ENCODE data around the gene RTN4R.

The RTN4R gene

GRCh38 chr22:20209761-20210250 is 58.3 kb downstream of the RTN4R start:
- H3K27me3 ChIP-seq (replicated peaks; ENCODE audit: control insufficient read depth, insufficient read depth, low read length): peaks cover 9% of the 10 kb centered on the region
- no peak for DNase-seq (ENCODE audit: low read depth)
- no peak overlapping the region for H3K9ac ChIP-seq (ENCODE audit: low read length)
- peaks cover 10% of the 10 kb centered on the region for H3K4me1 ChIP-seq (ENCODE audit: control insufficient read depth, insufficient read depth, low read length)
- no peaks in the 10 kb centered on the region for H3K36me3 ChIP-seq (ENCODE audit: control insufficient read depth, insufficient read depth, low read length, severe bottlenecking)
- no peak overlapping the region for H3K4me3 ChIP-seq (ENCODE audit: low read length)
- no peaks in the 10 kb centered on the region for H3K9me3 ChIP-seq (ENCODE audit: control insufficient read depth, low read length)

GRCh38 chr22:20208713-20209310 is 59.3 kb downstream of the RTN4R start:
- Histone ChIP-seq H3K4me1 (ENCODE audit: control insufficient read depth, insufficient read depth, low read length) (peaks cover 10% of the 10 kb centered on the region), H3K27me3 (replicated peaks; ENCODE audit: control insufficient read depth, insufficient read depth, low read length) (no peaks in the 10 kb centered on the region), H3K9ac (ENCODE audit: low read length) (no peak overlapping the region), H3K36me3 (ENCODE audit: control insufficient read depth, insufficient read depth, low read length, severe bottlenecking) (no peaks in the 10 kb centered on the region), H3K4me3 (ENCODE audit: low read length) (no peak overlapping the region), H3K9me3 (ENCODE audit: control insufficient read depth, low read length) (no peaks in the 10 kb centered on the region)
- DNase-seq (ENCODE audit: low read depth): no peak

GRCh38 chr22:20207277-20208025 is 60.7 kb downstream of the RTN4R start:
- Histone ChIP-seq H3K4me1 (ENCODE audit: control insufficient read depth, insufficient read depth, low read length) (peaks cover 16% of the 10 kb centered on the region), H3K4me3 (ENCODE audit: low read length) (peak overlapping the region; percentile 87), H3K9me3 (ENCODE audit: control insufficient read depth, low read length) (no peaks in the 10 kb centered on the region), H3K36me3 (ENCODE audit: control insufficient read depth, insufficient read depth, low read length, severe bottlenecking) (no peaks in the 10 kb centered on the region), H3K27me3 (replicated peaks; ENCODE audit: control insufficient read depth, insufficient read depth, low read length) (no peaks in the 10 kb centered on the region), H3K9ac (ENCODE audit: low read length) (peak overlapping the region; percentile 92)
- DNase-seq (ENCODE audit: low read depth): no peak

- H3K9ac ChIP-seq (ENCODE audit: low read length): peak overlapping the region; percentile 92
- peaks cover 16% of the 10 kb centered on the region for H3K4me1 ChIP-seq (ENCODE audit: control insufficient read depth, insufficient read depth, low read length)
- no peaks in the 10 kb centered on the region for H3K9me3 ChIP-seq (ENCODE audit: control insufficient read depth, low read length)
- H3K4me3 ChIP-seq (ENCODE audit: low read length): peak overlapping the region; percentile 87
- no peak for DNase-seq (ENCODE audit: low read depth)
- no peaks in the 10 kb centered on the region for H3K36me3 ChIP-seq (ENCODE audit: control insufficient read depth, insufficient read depth, low read length, severe bottlenecking)
- H3K27me3 ChIP-seq (replicated peaks; ENCODE audit: control insufficient read depth, insufficient read depth, low read length): no peaks in the 10 kb centered on the region
These were observed 61.4 kb downstream of the RTN4R start for GRCh38 chr22:20206709-20207215.

- Histone ChIP-seq H3K27me3 (replicated peaks; ENCODE audit: control insufficient read depth, insufficient read depth, low read length) (no peaks in the 10 kb centered on the region), H3K36me3 (ENCODE audit: control insufficient read depth, insufficient read depth, low read length, severe bottlenecking) (no peaks in the 10 kb centered on the region), H3K9me3 (ENCODE audit: control insufficient read depth, low read length) (no peaks in the 10 kb centered on the region), H3K4me1 (ENCODE audit: control insufficient read depth, insufficient read depth, low read length) (peaks cover 16% of the 10 kb centered on the region), H3K9ac (ENCODE audit: low read length) (peak overlapping the region; percentile 92), H3K4me3 (ENCODE audit: low read length) (peak overlapping the region; percentile 87)
- DNase-seq (ENCODE audit: low read depth): no peak
These were observed 62.0 kb downstream of the RTN4R start for GRCh38 chr22:20205964-20206708.

- Histone ChIP-seq H3K9ac (ENCODE audit: low read length) (no peak overlapping the region), H3K36me3 (ENCODE audit: control insufficient read depth, insufficient read depth, low read length, severe bottlenecking) (no peaks in the 10 kb centered on the region), H3K4me1 (ENCODE audit: control insufficient read depth, insufficient read depth, low read length) (peaks cover 16% of the 10 kb centered on the region), H3K9me3 (ENCODE audit: control insufficient read depth, low read length) (no peaks in the 10 kb centered on the region), H3K27me3 (replicated peaks; ENCODE audit: control insufficient read depth, insufficient read depth, low read length) (peaks cover 3% of the 10 kb centered on the region), H3K4me3 (ENCODE audit: low read length) (peak overlapping the region; percentile 87)
- no peak for DNase-seq (ENCODE audit: low read depth)
These were observed 62.6 kb downstream of the RTN4R start for GRCh38 chr22:20205464-20205963.

GRCh38 chr22:20204806-20205205 is 63.3 kb downstream of the RTN4R start:
- Histone ChIP-seq H3K9ac (ENCODE audit: low read length) (no peak overlapping the region), H3K9me3 (ENCODE audit: control insufficient read depth, low read length) (no peaks in the 10 kb centered on the region), H3K4me3 (ENCODE audit: low read length) (no peak overlapping the region), H3K36me3 (ENCODE audit: control insufficient read depth, insufficient read depth, low read length, severe bottlenecking) (no peaks in the 10 kb centered on the region), H3K27me3 (replicated peaks; ENCODE audit: control insufficient read depth, insufficient read depth, low read length) (peaks cover 10% of the 10 kb centered on the region), H3K4me1 (ENCODE audit: control insufficient read depth, insufficient read depth, low read length) (peaks cover 16% of the 10 kb centered on the region)
- no peak for DNase-seq (ENCODE audit: low read depth)

GRCh38 chr22:20204311-20204710 is 63.8 kb downstream of the RTN4R start:
- no peak overlapping the region for H3K4me3 ChIP-seq (ENCODE audit: low read length)
- H3K9ac ChIP-seq (ENCODE audit: low read length): no peak overlapping the region
- H3K27me3 ChIP-seq (replicated peaks; ENCODE audit: control insufficient read depth, insufficient read depth, low read length): peaks cover 15% of the 10 kb centered on the region
- H3K4me1 ChIP-seq (ENCODE audit: control insufficient read depth, insufficient read depth, low read length): peaks cover 16% of the 10 kb centered on the region
- no peaks in the 10 kb centered on the region for H3K36me3 ChIP-seq (ENCODE audit: control insufficient read depth, insufficient read depth, low read length, severe bottlenecking)
- H3K9me3 ChIP-seq (ENCODE audit: control insufficient read depth, low read length): no peaks in the 10 kb centered on the region
- DNase-seq (ENCODE audit: low read depth): no peak

- Histone ChIP-seq H3K9ac (ENCODE audit: low read length) (no peak overlapping the region), H3K27me3 (replicated peaks; ENCODE audit: control insufficient read depth, insufficient read depth, low read length) (peaks cover 20% of the 10 kb centered on the region), H3K4me3 (ENCODE audit: low read length) (no peak overlapping the region), H3K4me1 (ENCODE audit: control insufficient read depth, insufficient read depth, low read length) (peaks cover 16% of the 10 kb centered on the region), H3K36me3 (ENCODE audit: control insufficient read depth, insufficient read depth, low read length, severe bottlenecking) (no peaks in the 10 kb centered on the region), H3K9me3 (ENCODE audit: control insufficient read depth, low read length) (no peaks in the 10 kb centered on the region)
- no peak for DNase-seq (ENCODE audit: low read depth)
These were observed 64.4 kb downstream of the RTN4R start for GRCh38 chr22:20203552-20204201.

- H3K36me3 ChIP-seq (ENCODE audit: control insufficient read depth, insufficient read depth, low read length, severe bottlenecking): no peaks in the 10 kb centered on the region
- H3K9me3 ChIP-seq (ENCODE audit: control insufficient read depth, low read length): no peaks in the 10 kb centered on the region
- no peak overlapping the region for H3K9ac ChIP-seq (ENCODE audit: low read length)
- H3K4me1 ChIP-seq (ENCODE audit: control insufficient read depth, insufficient read depth, low read length): peaks cover 16% of the 10 kb centered on the region
- no peak overlapping the region for H3K4me3 ChIP-seq (ENCODE audit: low read length)
- DNase-seq (ENCODE audit: low read depth): no peak
- H3K27me3 ChIP-seq (replicated peaks; ENCODE audit: control insufficient read depth, insufficient read depth, low read length): peaks cover 25% of the 10 kb centered on the region
These were observed 65.0 kb downstream of the RTN4R start for GRCh38 chr22:20203142-20203551.

Measured in adipocyte (in vitro differentiated cells).